Right ventricle myocardium superior (tissue), 1 donor: Measurements from ENCODE around the gene RHBDL3. TPM values are rescaled to one million over a fixed set of nuclear protein-coding genes. Genes with fewer than 3 reads are reported as not detected.
A peak's percentile ranks its signal among the peaks of the same experiment; 100 is the strongest.
"Not testable (repeated sequence)": the region's sequence is repeated elsewhere in the genome, so short reads cannot be mapped to it uniquely, and the experiment has no call there.

Experiments
- ATAC-seq: fragments of 200-7000 bp; cut with Tn5 transposase; one replicate; pipeline ENCODE4 v1.9.1; 2020; ENCODE audit warnings: mild to moderate bottlenecking; ENCODE audit not compliant: poor library complexity
- DNase-seq: peaks from one replicate; pipeline ENCODE4 v3.0.0-alpha.2; 2020
- intact Hi-C: fragments of 100-400 bp; cut with DNase I; formaldehyde crosslinking; loops from one replicate; pipeline ENCODE4 v1.11.2; 2022
- long read RNA-seq: library from polyadenylated mRNA; unstranded; transcript quantifications from one replicate; pipeline ENCODE4 v2.0.0, GENCODE V29; 2021
- total RNA-seq: library from RNA; stranded (reverse); fragmentation: NEBNext Ultra II Directional; extraction: Animal tissue kit (Norgen Biotek cat#: 25700); gene quantifications from one replicate; pipeline ENCODE4 v1.2.1, GENCODE V29; 2021
- donor health status: DM: no; HTN: yes; CAD: no; lungs with severe emphysema.

RHBDL3 gene, protein sequence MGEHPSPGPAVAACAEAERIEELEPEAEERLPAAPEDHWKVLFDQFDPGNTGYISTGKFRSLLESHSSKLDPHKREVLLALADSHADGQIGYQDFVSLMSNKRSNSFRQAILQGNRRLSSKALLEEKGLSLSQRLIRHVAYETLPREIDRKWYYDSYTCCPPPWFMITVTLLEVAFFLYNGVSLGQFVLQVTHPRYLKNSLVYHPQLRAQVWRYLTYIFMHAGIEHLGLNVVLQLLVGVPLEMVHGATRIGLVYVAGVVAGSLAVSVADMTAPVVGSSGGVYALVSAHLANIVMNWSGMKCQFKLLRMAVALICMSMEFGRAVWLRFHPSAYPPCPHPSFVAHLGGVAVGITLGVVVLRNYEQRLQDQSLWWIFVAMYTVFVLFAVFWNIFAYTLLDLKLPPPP
- 1.7 TPM for total RNA-seq
- long read RNA-seq, full-length matches to known transcripts, result 5 of 12 reads
- long read RNA-seq, partial matches to known transcripts, result 0 of 12 reads
- long read RNA-seq, other reads (novel, unspliced or antisense), result 7 of 12 reads

DNA sequence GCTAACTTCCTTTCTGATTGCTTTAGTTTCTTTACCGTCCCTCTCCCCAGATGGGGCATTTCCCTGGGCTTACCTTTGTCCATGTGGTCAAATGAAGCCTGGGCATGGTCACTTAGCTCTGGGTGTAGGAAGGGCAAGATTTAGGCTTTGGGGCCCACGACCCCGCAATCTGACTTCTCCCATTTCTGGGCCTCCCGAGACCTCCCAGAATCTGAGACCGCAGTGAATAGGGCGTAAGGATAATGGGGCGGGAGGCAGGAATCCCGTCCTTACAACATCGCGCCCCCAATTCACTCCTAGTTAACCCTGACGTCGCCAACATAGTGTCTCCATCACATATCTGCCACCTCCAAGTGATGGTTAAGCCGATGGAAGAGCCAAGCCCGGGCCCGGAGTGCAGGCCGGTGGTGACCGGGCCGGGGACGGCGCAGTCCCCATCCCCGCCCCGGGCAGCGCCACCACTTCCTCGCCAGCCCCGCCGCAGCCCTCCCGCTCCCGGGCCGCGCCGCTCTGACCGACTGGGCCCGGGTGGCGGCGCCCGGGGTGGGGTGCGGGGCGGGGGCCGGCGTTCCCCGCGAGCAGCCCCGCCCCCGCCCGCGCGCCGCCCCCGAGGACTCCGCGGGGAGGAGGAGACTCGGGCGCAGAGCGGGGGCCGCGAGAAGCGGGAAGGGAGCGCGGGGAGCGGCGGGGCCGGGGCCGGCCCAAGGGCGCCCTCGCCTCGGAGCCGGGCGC is at the start of gene RHBDL3:
Gene RHBDL3 (plus strand): TSS at position 641 of the 732 bp plus-strand sequence. CDS start 358 bp downstream, outside the sequence.
- peak; percentile 60 for DNase-seq
- intact Hi-C loops, result no loop called here
- peak; percentile 76 for ATAC-seq

DNA sequence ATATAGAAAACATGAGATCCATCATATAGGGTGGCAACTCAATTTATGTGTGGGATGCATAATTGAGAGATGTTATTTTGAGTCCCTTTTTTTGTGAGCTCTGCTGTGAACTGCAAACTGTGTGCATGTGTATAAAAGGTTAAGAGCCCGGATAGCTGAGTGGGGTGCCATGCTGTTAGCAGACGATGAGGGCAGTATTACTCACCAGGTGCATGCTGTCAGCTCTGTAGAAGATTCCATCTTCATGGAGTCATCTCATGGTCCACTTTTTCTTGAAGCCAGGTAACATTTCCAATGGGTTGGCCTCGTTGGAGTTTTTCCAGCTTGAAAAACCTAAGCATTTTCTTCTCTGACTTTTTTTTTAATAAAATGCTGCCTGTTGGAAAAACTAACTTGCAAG is 43.0 kb upstream of the RHBDL3 start:
- DNase-seq (no peak), ATAC-seq (no peak)
- intact Hi-C loops, result no loop called here

DNA sequence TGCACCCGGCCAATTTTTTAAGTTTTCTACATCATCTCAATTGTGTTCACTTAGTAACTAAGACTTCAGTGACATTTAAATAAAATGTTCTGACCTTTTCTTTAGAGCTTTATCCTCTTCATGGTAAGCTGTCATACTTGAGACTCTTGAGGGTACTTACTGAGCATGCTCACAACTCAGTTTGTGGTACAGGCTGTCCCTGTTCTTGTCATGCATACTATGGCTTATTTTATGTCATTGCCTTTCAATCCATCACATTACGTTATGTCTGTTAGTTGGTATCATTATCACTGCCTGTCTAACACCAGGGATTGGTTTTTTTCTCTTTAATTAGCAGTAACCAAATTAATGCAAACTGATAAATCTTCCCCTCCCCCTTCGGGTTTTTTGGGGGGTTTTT is 41.9 kb upstream of the RHBDL3 start:
- DNase-seq (no peak), ATAC-seq (no peak)
- intact Hi-C loops, result no loop called here

DNA sequence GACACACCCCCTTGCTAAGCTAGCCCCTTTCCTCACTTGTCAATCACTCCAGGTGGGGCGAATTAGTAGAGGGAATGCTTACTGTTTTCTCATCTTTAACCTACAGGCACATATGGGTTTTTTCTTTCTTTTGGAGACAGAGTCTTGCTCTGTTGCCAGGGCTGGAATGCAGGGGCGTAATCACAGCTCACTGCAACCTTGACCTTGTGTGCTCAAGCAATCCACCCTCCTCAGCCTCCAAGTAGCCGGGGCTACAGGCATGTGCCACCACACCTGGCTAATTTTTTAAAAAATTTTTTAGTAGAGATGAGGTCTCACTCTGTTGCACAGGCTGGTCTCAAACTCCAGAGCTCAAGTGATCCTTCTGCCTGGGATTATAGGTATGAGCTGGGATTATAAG is 38.7 kb upstream of the RHBDL3 start:
- intact Hi-C loops, result no loop called here
- no peak for DNase-seq
- ATAC-seq, result no peak

- ATAC-seq (no peak), DNase-seq (no peak)
- intact Hi-C loops, result no loop called here
Measured at GRCh38 chr17:32227910-32228309, 37.7 kb upstream of the RHBDL3 start.

GRCh38 chr17:32235588-32235987 is 30.0 kb upstream of the RHBDL3 start:
- no peak for ATAC-seq
- DNase-seq, result no peak
- intact Hi-C loops, result no loop called here

DNA sequence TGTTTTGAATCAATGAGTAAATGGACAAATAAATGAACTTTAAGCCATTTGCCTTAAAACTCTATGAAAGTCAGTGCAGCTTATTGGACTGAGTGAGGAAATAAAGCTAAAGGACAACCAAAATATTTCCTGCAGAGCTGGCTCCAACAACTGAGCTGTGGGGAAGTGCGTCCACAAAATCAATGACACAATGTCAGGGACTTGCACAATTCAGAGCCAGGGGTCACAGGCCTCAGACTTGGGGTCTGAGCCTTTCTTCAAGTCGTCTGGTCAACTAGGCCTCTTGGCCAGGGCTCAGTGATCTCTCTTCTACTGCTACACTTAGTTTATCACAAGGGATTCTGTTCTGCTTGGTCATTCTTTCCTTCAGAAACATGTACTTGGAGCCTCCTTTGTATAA is 26.2 kb upstream of the RHBDL3 start:
- ATAC-seq (no peak), DNase-seq (no peak)
- intact Hi-C loops, result no loop called here

DNA sequence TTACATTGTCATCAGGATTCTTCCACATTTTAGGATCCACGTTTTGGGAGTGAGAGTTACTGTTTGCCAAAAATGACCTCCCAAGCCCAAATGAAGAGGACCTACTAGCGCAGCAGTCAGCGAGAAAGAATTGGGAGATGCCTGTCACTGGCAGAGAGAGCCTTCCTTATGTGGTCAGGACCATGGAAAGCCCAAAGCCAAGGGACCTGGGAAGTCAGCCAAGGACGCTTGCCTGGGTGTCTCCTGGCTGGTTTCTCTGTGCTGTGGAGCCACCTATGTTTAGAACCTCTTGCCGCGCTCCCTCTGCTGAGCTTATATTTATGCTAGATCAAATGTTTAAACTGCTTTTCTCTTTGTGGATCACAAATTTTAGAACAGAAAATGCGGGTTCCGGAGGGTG is 24.9 kb upstream of the RHBDL3 start:
- ATAC-seq, result peak; percentile 96

DNA sequence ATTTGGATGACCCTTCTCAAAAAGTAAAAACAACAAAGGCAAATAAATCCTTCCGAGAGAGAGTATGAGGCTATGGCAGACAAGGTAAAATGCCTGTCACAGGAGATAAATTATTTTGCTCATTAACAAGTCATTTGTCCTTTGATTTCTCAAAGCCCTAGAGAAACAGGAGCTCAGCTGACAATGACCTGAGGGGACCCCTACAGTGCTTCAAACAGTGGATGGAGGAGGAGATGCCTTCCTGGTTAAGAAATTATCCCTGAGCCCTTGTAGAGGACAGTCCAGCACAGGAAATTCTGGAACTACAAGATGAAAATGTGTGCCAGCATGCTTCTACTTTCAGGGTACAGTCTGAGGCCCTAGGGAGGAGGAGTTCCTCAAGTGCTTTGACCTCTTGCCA is 24.0 kb upstream of the RHBDL3 start:
- ATAC-seq (no peak), DNase-seq (no peak)
- intact Hi-C loops, result no loop called here

More for the DNA sequence above, 24.9 kb upstream of the RHBDL3 start:
- peak; percentile 76 for DNase-seq
- intact Hi-C loops, result no loop called here

- DNase-seq, result no peak
- intact Hi-C loops, result no loop called here
- ATAC-seq, result no peak
Measured at GRCh38 chr17:32249475-32249874, 16.2 kb upstream of the RHBDL3 start.

- peak; percentile 96 for ATAC-seq
- DNase-seq, result peak; percentile 88
- intact Hi-C loops, result loop anchor here (2.0 kb wide), 1 partner anchor 66 kb away; no protein-coding TSS in a partner anchor
Measured at GRCh38 chr17:32253117-32253611, 12.5 kb upstream of the RHBDL3 start.

DNA sequence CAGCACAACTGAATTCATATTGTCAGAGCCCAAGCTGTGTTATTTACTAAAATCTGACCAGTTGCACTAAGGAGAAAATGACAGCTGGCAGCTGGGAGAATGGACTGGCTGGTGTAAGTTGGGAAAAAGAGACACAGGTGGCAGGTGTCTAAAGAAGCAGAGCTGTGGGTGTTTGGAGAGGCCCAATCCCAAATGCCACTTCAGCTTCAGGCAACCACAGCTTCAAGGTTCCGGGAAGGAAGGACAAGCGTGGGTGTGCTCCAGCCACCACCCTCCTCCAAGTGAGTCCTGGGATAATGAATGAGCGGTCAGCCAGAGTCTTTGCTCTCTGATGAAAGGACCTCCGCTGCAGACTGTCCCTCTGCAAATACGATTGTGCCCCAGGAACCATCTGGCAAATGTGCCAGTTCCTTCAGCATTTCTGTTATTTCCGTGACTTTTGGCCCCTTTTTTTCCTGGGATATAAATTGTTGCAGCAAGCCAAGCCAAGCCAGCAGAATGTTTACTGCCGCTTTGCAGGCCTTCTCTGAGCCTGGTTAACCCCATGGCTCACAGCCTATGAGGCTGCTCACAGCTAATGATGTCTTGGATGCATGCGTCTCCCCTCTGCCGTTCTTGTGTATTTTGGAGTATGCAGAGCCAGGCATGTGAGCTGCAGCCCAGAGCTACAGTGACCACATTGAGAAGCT is 9.5 kb upstream of the RHBDL3 start:
- no peak for ATAC-seq
- DNase-seq, result no peak
- intact Hi-C loops, result no loop called here

DNA sequence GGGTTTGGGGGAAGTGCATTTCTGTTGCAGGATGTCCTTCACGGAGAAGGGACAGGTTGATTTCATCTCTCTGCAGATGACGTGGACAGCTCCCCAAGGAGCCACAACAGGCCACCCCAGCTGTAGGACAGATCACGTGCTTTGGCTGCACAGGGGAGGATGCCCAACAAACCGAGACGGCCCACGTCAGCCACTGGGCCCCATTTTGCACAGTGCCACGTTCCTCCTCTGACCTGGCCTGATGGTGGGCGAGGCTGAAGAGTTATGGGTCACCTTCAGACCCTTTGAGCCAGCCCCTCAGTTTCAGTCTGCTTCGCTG is 9.0 kb upstream of the RHBDL3 start:
- intact Hi-C loops, result no loop called here
- DNase-seq (no peak), ATAC-seq (no peak)

DNA sequence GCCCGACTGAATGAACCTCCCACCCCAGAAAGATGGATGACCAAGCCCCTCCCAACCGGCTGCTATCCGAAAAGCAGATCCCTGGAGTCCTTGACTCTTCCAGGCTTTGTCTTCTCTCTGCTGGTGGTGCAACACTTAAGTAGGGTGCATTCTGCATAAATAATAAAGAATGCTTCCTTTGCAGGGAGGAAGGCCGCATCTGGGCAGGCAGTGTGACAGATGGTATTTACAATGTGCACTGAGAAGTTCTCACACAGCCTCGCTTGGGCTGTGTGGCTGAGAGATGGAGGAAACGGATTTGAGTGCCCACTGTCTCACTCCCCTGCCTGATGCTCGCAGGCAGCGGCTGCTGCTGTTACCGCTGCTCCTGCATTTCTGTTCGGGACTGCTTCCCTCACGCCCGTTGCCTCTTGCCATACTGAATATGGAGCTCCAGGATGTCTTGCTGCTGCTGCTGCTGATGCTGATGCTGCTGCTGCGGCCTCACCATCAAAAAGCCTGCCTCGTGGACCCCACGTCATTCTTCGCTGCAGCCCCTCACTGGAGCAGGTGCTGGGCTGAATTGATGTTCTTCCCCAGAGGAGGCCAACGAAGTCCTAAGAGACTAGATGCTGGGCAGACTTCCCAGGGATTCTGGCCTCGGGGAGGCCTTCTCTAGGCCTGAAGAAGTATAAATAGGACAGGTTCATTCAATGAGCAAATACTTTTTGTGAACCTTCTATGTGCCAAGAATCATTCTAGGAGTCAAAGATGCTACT is 7.1 kb upstream of the RHBDL3 start:
- ATAC-seq (no peak), DNase-seq (no peak)
- intact Hi-C loops, result loop anchor here (2.0 kb wide), 1 partner anchor 50 kb away; no protein-coding TSS in a partner anchor

GRCh38 chr17:32259586-32259985 is 6.0 kb upstream of the RHBDL3 start:
- no peak for DNase-seq
- no peak for ATAC-seq
- intact Hi-C loops, result loop anchor here (2.0 kb wide), 1 partner anchor 49 kb away; no protein-coding TSS in a partner anchor

GRCh38 chr17:32261417-32261736 is 4.3 kb upstream of the RHBDL3 start:
- ATAC-seq, result no peak
- intact Hi-C loops, result no loop called here
- DNase-seq, result no peak

DNA sequence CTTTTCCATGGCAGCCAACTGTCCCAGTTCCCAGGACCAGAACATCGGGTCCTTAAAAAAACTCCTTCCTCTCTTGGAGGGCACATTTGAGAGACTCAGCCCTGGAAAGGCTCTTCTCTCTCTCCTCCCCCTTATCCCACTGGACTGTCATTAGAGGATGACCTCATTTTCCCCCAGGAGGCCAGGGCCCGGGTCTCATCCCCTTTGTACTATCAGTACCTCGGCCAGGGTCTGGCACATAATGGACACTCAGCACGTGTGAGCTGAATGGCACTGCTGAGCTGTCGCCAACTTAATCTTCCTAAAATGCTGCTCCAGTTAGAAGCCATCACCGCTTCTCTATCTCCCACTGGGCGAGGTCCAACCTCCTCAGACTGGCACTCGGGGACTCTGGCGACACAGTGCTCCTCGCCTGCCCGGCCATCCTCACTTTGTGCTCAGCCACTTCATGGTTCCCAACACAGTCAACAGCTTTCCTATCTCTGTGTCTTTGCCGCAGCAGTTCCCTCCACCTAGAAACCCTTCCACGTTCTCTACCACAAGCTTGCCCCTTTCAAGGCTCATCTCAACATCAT is 3.6 kb upstream of the RHBDL3 start:
- ATAC-seq (no peak), DNase-seq (no peak)
- intact Hi-C loops, result no loop called here

DNA sequence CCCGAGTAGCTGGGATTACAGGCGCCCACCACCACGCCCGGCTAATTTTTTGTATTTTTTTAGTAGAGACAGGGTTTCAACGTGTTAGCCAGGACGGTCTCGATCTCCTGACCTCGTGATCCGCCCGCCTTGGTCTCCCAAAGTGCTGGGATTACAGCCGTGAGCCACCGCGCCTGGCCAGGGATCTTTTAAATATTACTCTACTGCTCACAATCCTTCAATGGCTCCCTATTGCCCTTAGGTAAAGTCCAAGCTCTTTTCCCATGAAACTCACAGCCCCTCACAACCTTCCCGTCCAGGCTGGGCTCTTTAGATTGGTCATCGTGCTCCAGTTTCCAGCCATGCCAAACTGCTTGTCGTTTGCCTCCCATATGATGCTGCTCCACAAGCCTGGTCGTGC is 2.1 kb upstream of the RHBDL3 start:
- intact Hi-C loops, result not testable (repeated sequence)

More for the DNA sequence above, 2.1 kb upstream of the RHBDL3 start:
- ATAC-seq, DNase-seq: not testable (repeated sequence)
